Measurements from ENCODE around the gene NCOA7. TPM values are rescaled to one million over a fixed set of nuclear protein-coding genes. Genes with fewer than 3 reads are reported as not detected.

Gene NCOA7
- total and polyA plus RNA-seq, 9 of the 15 experiments (the other 6 are each of a cell fraction or from before 2014, with no cell fraction given) = 5.8 to 14.6 (median 9.3) TPM

GRCh38 chr6:125924169-125924568 is 133.4 kb downstream of the NCOA7 start (continued):
- TF ChIP-seq, protein P1, sequence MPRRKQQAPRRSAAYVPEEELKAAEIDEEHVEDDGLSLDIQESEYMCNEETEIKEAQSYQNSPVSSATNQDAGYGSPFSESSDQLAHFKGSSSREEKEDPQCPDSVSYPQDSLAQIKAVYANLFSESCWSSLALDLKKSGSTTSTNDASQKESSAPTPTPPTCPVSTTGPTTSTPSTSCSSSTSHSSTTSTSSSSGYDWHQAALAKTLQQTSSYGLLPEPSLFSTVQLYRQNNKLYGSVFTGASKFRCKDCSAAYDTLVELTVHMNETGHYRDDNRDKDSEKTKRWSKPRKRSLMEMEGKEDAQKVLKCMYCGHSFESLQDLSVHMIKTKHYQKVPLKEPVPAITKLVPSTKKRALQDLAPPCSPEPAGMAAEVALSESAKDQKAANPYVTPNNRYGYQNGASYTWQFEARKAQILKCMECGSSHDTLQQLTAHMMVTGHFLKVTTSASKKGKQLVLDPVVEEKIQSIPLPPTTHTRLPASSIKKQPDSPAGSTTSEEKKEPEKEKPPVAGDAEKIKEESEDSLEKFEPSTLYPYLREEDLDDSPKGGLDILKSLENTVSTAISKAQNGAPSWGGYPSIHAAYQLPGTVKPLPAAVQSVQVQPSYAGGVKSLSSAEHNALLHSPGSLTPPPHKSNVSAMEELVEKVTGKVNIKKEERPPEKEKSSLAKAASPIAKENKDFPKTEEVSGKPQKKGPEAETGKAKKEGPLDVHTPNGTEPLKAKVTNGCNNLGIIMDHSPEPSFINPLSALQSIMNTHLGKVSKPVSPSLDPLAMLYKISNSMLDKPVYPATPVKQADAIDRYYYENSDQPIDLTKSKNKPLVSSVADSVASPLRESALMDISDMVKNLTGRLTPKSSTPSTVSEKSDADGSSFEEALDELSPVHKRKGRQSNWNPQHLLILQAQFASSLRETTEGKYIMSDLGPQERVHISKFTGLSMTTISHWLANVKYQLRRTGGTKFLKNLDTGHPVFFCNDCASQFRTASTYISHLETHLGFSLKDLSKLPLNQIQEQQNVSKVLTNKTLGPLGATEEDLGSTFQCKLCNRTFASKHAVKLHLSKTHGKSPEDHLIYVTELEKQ (CRISPR knock-in tag; IDR thresholded peaks at IDR 0.05) = no peak
- TF ChIP-seq ZBTB49 (CRISPR knock-in tag; IDR thresholded peaks at IDR 0.05; ENCODE audit: borderline replicate concordance) (no peak), YBX1 (IDR thresholded peaks at IDR 0.05) (no peak), ZNF695 (CRISPR knock-in tag; IDR thresholded peaks at IDR 0.05) (no peak), TAF7 (tag; IDR thresholded peaks at IDR 0.05) (no peak), ZBTB7A (IDR thresholded peaks at IDR 0.05; ENCODE audit: borderline replicate concordance, control insufficient read depth, low read depth, low read length) (no peak), HNRNPK (IDR thresholded peaks at IDR 0.05; ENCODE audit: low read depth, low read length, poor library complexity, severe bottlenecking) (no peak), NCOR1 (IDR thresholded peaks at IDR 0.05) (no peak; the same call in 1 of the 2 replicates), ZNF778 (CRISPR knock-in tag; IDR thresholded peaks at IDR 0.05) (no peak), ZNF740 (CRISPR knock-in tag; IDR thresholded peaks at IDR 0.05) (no peak), ZNF740 (tag; IDR thresholded peaks at IDR 0.05) (no peak), FOS (IDR thresholded peaks at IDR 0.05; ENCODE audit: extremely low read depth, insufficient read length) (no peak), ZNF764 (CRISPR knock-in tag; IDR thresholded peaks at IDR 0.05; ENCODE audit: low read depth) (no peak), ZBTB5 (IDR thresholded peaks at IDR 0.05) (no peak), ATF7 (IDR thresholded peaks at IDR 0.05) (peak; percentile 12; the same call in 1 of the 2 replicates)
- TF ChIP-seq, protein P2, sequence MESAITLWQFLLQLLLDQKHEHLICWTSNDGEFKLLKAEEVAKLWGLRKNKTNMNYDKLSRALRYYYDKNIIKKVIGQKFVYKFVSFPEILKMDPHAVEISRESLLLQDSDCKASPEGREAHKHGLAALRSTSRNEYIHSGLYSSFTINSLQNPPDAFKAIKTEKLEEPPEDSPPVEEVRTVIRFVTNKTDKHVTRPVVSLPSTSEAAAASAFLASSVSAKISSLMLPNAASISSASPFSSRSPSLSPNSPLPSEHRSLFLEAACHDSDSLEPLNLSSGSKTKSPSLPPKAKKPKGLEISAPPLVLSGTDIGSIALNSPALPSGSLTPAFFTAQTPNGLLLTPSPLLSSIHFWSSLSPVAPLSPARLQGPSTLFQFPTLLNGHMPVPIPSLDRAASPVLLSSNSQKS (CRISPR knock-in tag; IDR thresholded peaks at IDR 0.05) = no peak
